DLD1 (cell line): ENCODE measurements around the gene KMT5B.

Experiments
- in situ Hi-C: cut with HindIII; loops from 2 replicates; pipeline ENCODE4 v1.10.0; 2017; ENCODE audit warnings: low sequenced_read_pairs

KMT5B gene

DNA sequence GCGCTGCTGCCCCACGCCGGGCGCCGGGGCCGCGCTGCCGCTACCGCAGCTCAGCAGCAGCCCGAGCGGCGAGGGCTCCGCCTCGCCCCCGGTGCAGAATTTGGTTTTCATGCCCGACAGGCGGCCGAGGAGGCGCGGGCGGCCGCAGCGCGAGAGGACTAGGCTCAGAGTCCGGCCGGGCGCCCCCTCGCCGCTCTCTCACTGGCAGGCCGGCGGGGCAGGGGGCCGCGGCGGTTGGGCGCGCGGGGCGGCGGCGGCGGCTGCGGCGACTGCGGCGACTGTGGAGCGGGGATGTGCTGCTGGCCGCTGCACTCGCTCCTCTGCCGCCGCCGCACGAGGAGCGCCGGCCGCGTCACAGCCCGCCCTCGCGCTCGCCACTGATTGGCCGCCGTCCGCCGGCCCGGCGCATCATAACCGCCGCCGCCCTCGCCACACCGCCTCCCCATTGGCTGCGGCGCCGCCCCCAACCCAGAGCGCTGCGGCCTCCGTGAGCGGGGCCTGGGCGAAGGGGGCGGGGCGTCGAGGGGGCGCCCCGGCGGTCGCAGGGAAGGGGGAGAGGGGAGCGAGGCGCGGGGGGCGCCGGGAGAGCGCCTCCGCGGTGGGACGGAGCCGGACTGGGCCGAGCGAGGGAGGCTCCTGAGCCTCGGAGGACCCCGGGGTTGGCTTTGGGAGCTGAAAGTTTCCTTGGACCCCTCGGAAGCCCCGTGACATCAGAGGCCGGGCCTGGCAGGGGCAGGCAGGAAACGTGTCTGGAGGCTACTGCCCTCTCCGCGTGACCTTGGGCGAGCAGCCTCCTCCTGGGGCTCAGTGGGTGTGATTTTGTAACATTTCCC, 91.8 kb downstream of the KMT5B start, which contains the start of gene CHKA:
TSS of gene CHKA (minus strand) at position 322 of the 833 bp plus-strand sequence. CDS start at position 111, 211 bp downstream.
- in situ Hi-C loops: no loop called here

GRCh38 chr11:68120273-68121066, 92.6 kb downstream of the KMT5B start:
- in situ Hi-C loops: no loop called here

GRCh38 chr11:68118706-68119448, 94.2 kb downstream of the KMT5B start:
- in situ Hi-C loops: no loop called here

- in situ Hi-C loops: no loop called here
Observed at GRCh38 chr11:68117853-68118470, 95.1 kb downstream of the KMT5B start.

DNA sequence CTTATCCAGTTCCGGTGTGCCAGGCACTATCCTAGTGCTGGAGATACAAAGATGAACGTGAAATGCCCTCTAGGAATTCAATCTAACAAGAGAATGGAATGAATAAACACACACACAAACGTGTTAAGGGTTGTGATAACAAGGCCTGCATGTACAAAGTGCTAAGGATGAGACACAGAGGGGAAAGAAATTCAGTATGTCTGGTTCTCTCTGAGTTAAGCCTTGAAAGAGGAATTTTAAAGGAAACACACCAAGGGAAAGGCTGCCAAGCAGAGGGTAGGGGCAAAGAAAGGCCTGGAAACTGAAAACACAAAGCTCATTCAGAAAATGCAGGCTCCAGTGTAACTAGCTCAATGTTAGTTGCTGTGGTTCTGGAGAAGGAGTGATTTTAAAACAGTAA, 96.1 kb downstream of the KMT5B start:
- in situ Hi-C loops: no loop called here

GRCh38 chr11:68116126-68116525, 97.0 kb downstream of the KMT5B start:
- in situ Hi-C loops: no loop called here

GRCh38 chr11:68115285-68115684, 97.8 kb downstream of the KMT5B start:
- in situ Hi-C loops: no loop called here

DNA sequence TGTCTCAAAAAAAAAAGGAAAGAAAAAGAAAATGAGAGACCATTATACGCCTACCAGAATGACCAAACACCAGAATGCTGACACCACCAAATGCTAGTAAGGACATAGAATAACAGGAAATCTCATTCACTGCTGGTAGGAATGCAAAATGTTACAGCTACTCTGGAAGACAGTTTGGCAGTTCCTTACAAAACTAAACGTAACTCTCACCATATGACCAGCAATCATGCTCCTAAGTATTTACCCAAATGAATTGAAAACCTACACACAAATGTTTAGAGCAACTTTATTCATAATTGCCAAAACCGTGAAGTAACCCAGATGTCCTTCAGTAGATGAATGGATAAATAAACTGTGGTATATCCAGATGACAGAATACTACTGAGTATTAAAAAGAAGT, 99.1 kb downstream of the KMT5B start:
- in situ Hi-C loops: no loop called here

DNA sequence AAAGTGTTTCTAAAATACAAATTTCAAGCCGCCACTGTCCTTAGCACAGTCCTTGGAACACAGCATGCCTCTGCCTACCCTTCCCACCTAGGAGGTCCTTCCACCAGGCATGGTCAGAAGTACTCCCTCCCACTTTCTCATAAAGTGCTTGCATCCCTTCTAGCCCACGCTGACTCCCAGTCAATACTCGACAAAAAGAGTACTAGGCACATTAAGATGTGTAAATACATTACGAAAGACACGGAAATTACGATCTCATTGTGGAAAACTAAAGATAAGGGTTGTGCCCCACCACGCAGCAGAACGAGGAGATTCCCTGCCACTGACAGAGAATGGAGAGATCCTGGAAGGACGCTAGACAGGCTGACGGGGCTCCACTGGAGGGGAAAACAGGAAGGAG, 105.4 kb downstream of the KMT5B start:
- in situ Hi-C loops: no loop called here

GRCh38 chr11:68106165-68106940, 106.7 kb downstream of the KMT5B start:
- in situ Hi-C loops: no loop called here
